DMS114 treated with DMSO at 0.1 percent for 48 hours (cell line): ENCODE results near the gene SMOC2.
"Not testable (repeated sequence)": the region's sequence is repeated elsewhere in the genome, so short reads cannot be mapped to it uniquely, and the experiment has no call there.

ENCODE experiments used
- DNase-seq: peaks from one replicate; lab custom pipeline; 2025; ENCODE audit not compliant: unreplicated experiment; lab: John Stamatoyannopoulos, UW

The SMOC2 gene

DNA sequence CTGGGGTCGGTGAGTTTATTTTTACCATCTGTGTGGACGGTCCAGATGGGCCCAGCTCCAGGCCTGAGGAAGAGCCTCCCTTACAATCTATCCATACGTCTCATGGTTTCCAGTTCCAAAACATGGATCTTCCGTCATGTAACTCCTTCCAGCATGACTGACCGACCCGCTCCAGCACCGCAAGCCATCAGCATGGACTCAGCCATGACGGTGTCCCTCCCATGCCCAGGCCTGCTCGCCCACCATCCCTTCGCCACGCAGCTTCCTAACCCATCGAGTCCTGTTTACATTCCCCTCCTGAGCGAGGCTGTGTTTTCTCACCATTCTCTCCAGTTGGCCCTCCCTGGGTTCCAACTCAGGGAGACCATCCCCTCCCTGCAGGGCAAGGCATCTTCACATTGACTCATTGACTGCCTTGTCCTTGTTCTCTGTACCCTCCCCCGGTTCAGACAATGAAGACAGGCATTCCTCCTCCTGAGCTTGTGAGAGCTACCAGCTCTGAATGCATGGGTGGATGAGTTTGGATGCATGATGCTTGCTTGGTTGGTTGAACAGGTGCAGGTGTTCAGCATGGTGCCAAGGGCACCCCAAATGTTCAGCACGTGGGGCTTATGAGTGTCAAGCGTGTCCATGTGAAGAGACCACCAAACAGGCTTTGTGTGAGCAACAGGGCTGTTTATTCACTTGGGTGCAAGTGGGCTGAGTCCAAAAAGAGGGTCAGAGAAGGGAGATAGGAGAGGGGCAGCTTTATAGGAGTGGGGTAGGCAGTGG lies 235.8 kb downstream of the SMOC2 start:
- DNase-seq: no peak

DNA sequence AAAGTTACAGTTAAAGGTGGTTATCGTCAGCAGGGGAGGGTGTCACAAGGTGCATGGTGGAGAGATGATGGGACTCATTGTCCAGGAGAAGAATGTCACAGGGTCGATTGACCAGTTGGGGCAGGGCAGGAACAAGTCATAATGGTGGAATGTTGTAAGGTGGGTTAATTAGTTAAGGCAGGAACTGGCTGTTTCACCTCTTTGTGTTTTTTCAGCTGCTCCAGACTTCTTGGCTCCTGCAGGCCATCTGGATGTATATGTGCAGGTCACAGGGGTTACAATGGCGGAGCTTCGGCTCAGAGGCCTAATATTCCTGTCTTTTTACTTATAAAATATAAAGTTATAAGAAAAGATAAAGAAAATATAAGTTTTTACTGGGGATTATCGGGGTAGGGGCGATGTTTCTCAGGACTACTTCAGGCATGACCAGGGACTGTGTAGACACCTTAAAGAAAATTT lies 236.4 kb downstream of the SMOC2 start:
- not testable (repeated sequence) for DNase-seq

DNA sequence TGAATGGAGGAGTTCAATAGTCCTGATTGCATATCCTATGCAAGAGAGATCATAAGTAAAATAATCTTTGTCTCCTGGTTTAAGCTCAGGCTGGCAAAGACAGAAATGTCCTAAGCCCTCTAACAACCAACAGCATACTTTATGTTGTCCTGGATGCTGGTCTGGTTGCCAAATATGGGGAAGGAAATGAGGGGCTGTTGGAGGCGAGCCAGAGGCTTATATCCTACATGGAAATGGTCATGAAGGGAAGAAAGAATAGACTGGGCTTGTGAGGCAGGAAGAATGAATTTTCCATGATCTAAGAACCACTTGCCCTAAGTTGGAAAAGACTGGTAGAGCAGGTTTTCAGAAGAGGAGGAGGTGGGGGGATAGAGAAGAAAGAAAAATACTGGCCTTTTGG lies 237.1 kb downstream of the SMOC2 start:
- DNase-seq: no peak

- DNase-seq: no peak
These were observed 237.6 kb downstream of the SMOC2 start for GRCh38 chr6:168678588-168678987.

DNA sequence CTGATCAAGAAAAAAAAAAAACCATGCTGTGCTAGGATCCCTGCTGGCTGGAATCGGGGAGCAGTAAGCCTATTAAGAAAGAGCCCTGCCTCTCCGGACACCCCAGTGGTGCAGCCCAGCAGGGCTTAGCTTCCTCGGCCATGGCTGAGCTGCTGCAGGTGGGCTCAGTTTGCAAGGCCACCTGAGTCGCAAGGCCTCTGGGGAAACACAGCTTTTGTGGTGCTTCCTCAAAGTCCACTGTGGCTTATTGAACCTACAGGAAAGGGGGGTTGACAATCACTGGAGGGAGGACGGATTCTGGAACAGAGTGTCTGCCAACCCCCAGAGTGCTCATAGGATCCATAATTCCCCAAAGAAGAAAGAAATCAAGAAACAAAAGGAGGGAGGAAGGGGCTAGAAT lies 240.8 kb downstream of the SMOC2 start:
- DNase-seq: no peak

DNA sequence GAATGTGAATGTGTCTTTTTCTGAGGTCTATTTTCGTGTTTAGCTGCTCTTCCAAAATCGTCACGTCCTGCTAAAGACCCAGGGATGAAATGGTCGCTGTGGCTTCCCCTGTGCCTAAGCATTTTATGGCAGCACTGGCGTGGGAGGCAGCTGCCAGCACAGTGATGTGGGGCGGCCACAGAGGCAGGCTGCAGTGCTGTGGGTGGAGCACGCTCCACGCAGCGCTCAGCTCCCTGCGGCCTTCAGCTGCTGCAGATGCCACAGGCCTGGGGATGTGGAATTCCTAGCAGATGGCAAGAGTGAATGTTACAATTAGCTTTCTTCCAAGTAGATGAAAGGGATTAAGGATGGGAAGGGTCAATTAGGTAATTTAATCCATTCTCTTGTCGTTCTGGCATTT lies 242.6 kb downstream of the SMOC2 start:
- no peak for DNase-seq

GRCh38 chr6:168684471-168684870 lies 243.5 kb downstream of the SMOC2 start:
- DNase-seq: no peak

DNA sequence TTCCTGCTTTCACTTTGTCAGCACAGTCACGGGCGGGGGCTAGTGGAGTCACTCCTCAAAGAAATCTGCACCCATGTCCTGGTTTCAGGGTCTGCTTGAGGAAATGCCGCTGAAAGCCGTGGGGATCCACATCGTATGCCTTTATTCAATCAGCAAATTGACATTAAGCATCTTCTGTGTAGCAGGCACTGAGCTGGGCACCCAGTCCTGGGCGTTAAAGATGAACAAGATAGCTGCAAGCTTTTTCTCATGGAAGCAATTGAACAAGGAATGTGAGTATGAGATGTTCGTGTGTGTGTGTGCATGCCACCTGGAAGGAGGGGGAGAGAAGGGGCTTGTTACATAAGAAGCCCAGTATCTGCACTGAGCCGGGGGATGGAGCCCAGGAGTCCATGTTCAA lies 243.9 kb downstream of the SMOC2 start:
- no peak for DNase-seq

GRCh38 chr6:168686029-168686738 lies 245.2 kb downstream of the SMOC2 start:
- DNase-seq: no peak

DNA sequence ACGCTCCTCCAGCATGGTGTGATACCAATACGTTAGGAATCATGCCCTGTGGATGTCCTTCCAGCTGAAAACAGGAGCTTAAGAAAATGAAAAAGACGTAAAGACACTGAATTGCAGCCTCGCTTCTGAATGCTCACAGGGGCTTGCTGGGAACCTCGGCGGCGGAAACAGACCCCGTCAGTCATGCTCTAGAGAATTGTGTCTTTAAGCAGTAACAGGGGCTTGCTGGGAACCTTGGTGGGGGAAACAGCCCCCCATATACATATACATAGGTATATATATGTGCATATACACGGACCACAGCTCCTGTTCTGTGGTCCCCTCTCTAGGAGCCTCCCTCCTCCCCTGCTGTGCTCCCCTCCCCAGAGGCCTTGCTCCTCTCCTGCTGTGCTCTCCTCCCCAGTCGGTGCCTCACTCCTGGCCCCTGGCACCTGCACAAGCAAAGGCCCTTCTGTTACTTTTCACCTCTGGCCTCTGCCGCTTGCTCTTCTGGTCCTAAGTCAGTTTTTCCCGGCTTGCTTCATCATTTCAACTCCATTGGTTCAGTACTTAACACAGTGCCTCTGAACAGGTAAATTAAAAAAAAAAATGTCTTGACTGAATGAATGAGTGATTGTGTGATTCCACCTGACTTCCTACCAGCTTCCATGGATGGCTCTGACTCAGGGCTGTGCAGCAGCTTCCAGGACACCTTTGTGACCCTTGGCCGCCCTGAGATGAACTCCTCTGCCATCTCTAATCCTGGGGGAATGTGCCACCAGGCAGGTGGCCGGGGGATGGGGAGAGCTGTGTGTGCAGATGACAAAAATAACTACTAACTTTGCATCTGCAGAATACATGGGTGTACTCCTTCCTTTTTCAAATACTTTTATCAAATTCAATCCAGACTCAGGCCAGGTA lies 246.1 kb downstream of the SMOC2 start:
- no peak for DNase-seq

DNA sequence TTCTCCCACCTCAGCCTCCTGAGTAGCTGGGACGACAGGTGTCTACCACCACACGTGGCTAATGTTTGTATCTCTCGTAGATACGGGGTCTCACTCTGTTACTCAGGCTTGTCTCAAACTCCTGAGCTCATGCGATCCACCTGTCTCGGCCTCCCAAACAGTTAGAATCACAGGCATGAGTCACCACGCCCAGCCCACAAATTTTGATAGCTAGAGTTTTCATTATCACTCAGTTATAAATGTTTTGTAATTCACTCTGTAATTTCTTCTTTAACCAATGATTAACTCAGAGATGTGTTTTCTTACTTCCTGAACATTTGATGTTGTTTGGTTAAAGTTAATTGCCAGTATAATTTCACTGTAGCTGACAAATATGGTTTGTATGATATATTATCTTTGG lies 249.3 kb downstream of the SMOC2 start:
- no peak for DNase-seq

DNA sequence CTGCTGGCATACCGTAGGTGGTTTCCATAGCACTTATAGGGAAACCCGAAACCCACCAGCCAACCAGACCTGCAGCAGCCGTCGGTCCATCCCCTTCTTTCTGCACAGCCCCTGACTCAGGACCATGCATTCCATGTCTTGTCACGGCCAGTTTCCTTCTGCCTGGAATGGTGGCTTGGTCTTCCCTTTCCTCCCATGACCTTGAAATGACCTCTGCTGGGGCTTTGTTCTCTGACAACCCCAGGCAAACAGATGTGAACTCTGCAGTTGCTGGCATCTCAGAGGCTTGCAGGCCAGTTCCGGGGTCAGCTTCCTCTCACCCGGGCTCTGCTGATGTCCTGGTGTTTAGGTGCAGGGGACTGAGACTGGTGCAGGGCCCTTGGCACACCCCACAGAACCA lies 250.8 kb downstream of the SMOC2 start:
- no peak for DNase-seq

DNA sequence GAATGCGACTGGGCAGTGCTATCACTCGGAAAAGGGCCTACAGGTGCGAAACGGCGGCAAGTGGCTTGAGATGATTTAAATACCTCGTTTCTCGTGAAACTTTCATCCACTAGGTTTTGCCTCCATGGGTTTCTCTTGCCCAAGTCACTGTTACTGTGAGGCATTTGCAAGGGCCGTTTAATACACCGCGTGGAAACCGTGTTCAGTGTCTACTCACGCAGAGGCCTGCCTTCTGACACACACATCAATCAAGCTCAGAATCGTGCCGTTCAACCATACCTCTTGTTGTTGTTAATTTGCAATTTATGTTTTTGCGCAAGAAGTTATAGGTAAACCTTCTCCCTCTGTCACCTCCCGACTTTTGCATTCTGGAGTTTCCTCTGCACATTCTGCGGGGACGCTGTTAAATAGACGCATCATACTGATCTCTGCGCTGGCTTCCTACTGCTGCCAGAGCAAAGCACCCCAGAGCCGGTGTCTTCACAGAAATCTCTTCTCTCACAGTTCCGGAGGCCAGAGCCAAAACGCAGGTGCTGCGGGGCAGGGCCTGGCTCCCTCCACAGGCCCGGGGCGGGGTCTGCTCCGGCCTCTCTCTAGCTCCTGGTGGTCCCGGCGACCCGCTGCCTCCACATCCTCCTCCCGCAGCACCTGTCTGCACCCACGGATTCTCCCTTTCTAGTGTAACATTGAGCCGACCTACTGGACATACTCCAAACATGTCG lies 251.4 kb downstream of the SMOC2 start:
- no peak for DNase-seq

- not testable (repeated sequence) for DNase-seq
These were observed 251.9 kb downstream of the SMOC2 start for GRCh38 chr6:168692915-168693257.

DNA sequence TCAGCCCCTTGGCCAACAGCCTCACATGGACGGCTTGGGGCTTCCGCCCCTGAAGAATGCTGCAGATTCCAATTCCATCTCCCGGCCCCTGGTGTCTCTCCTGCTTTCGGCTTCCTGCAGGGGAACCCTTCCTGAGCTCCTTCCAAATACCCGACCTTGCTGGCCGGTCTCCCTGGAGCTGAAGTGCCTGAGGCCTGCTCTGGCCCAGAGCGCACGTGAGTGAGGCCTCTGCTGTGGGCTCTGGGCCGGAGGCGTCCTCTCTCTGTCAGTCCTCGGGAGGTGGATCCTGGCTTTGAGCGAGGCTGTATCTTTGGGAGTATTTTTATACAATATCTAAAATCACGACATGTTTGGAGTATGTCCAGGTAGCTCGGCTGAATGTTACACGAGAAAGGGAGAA lies 253.8 kb downstream of the SMOC2 start:
- DNase-seq: not testable (repeated sequence)

- DNase-seq: no peak
These were observed 254.7 kb downstream of the SMOC2 start for GRCh38 chr6:168695701-168696100.

DNA sequence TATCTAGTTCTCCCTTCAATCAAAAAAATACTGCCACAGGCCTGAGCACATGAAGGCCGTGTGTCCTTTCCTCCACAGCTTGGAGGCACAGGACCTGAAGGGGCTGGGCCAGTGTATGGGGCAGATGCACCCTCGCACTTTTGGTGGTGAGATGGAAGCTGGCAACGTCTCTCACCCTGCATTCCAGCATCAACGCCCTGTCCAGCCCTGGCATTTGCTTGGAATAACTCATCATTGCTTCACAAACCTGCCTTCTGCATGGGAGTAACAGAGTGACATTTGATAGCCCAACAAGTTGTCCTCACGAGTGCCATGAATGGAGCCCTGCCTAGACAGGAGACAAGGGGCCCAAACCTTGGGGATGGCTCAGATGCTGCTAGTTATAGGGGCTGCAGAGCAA lies 257.9 kb downstream of the SMOC2 start:
- no peak for DNase-seq

DNA sequence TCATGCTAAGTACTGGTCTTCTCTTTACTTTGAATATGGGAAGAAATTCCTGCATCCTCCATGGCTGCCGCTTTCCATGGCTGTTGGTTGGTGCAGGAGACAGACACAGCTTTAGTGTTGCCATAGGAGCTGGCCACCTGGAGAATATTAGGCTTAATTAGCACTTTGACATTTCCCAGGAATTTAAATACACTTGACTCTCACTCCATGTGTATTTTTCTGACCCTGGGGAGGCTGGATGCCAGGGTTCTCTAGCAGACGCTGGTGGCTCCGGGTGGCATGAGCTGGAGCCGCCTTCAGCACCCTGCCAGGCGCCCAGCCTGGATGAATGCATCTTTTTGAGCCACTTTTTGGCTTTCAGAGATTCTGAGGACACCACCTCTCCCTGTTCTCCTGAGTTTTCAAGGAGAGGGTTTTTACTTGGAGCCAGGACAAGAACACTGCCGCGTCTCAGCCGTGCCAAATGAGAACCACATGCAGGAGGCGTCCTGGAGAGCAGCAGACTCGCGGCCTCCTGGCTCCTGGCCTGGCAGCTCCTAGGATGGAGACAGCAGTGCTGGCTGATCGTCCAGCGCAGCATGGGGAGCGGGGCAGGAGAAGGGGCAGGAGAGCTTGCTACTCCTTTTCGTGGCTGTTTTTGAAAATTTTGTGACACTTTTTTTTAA lies 258.8 kb downstream of the SMOC2 start:
- no peak for DNase-seq

- DNase-seq: no peak
These were observed 259.9 kb downstream of the SMOC2 start for GRCh38 chr6:168700880-168701279.

GRCh38 chr6:168703990-168704389 lies 263.0 kb downstream of the SMOC2 start:
- no peak for DNase-seq
